ENCODE results near the gene OAS1.

The OAS1 gene

GRCh38 chr12:112967858-112968257 lies 61.1 kb downstream of the OAS1 start:
- no peak for DNase-seq (ENCODE audit: extremely low read depth, low read depth)
- TF ChIP-seq CTCF (IDR thresholded peaks at IDR 0.05; ENCODE audit: low read depth, low read length) = no peak

Data from AG09319 (cell line).